HFF-Myc (cell line): Measurements from ENCODE around the gene KLF9.

Experiments used
- DNase-seq: peaks from one replicate; pipeline ENCODE4 v3.0.0-alpha.2; 2011; ENCODE audit warnings: low read depth; ENCODE audit errors: extremely low read depth
- H3K4me3 ChIP-seq: replicated peaks from 2 replicates; pipeline ENCODE4 v1.5.1; 2011; ENCODE audit warnings: low read depth, mild to moderate bottlenecking, control low read depth, low read length
- CTCF ChIP-seq: IDR thresholded peaks from 2 replicates; pipeline ENCODE4 v1.5.1; 2012; ENCODE audit warnings: mild to moderate bottlenecking, low read depth, low read length, control low read depth; ENCODE audit errors: missing control alignments

Gene KLF9

DNA sequence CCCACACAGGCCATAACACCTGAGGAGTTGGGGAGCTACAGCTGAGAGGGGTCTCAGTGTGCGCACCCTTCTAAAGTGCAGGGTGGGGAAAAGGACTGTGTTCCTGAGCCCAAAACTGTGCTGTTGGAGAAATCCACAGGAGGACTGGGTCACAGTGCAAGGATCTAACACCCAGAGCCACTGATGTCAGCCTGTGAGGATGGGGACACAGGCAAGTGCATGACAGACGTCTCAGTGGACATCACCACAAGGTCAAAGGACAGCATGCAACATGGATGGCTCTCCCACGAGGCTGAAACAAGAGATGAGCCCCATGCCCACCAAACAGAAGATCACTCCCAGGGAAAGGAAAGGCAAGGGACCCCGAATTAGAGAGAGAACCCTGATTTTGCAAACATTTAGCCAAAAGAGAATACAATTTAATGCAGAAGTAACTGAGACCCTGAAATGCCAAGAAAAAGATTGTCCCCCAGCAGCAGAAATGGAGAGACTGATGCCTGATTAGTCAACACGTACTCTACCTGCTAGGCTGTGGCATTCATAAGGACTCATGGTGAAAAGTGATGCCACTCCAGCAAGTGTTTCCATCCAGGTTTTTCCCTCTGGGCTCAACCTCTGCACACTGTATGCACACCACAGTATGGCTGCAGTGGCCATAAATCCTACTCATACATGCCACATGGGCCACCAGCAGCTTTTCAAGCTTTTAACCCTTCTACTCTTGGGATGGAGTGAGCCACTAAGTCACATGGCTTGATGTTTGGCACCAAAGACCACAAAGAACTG lies 14.2 kb downstream of the KLF9 start:
- no peak for DNase-seq
- H3K4me3 ChIP-seq: no peak overlapping the region

DNA sequence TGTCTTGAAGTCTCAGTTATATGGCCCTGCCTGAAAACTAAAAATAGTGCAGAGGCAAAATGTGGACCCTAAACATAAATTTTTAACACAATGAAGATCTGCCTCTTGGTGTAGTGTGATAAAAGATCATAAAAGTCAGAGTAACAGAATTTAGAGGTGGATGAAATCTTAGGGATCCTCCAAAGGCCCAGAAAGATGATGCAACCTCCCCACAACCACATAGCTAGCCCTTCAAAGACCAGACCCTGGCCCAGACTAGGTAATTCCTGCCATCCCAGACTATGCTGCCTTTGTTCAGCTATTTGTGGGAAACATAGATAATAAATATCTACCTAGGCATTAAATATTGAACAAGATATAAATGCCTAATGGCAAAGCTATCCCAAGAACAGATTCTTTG lies 15.3 kb downstream of the KLF9 start:
- no peak for DNase-seq
- no peak for TF ChIP-seq CTCF
- H3K4me3 ChIP-seq: no peak overlapping the region

More for the DNA sequence above, 14.2 kb downstream of the KLF9 start:
- no peak for TF ChIP-seq CTCF

GRCh38 chr9:70398145-70398556 lies 16.3 kb downstream of the KLF9 start:
- no peak overlapping the region for H3K4me3 ChIP-seq
- no peak for DNase-seq
- no peak for TF ChIP-seq CTCF

- DNase-seq: no peak
- no peak for TF ChIP-seq CTCF
- H3K4me3 ChIP-seq: no peak overlapping the region
These were observed 18.8 kb downstream of the KLF9 start for GRCh38 chr9:70395652-70396051.

DNA sequence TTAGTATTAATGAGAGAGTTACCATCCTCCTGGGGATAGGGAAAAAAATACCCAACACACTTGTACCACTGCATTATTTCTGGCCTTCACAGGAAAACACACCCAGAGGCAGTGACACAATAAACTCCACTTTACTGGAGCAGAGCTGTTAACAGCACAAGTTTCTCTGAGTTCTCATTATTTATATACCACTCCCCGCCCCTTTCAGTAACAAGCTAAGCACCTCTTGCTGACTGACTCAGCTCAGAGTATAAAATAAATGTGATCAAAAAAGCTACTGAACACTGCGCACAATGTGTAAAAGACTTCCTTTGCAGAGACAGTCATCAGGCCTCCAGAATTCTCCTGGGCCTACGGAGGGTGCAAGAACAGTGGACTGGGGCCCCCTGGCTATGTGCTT lies 21.6 kb downstream of the KLF9 start:
- TF ChIP-seq CTCF: no peak
- no peak overlapping the region for H3K4me3 ChIP-seq
- no peak for DNase-seq

DNA sequence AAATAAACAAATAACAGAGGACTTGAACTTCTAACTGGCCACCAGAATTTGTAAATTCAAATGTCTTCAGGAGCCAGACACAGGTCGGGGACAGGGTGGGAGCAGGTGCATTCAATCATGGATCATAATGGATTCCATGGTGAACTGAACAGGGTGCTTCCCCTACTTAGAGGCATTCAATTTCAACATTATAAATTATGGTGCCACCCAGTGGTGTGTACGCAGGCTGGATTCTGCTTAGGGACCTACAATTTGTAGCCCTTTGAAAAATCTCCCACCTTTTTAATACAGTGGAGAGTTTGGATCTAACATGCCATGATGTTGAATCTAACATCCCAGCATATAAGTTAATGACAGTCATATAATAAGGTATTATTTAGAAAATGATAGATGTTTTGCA lies 22.3 kb downstream of the KLF9 start:
- TF ChIP-seq CTCF: peak; percentile 14
- no peak overlapping the region for H3K4me3 ChIP-seq
- no peak for DNase-seq

GRCh38 chr9:70390933-70391341 lies 23.5 kb downstream of the KLF9 start:
- DNase-seq: no peak
- TF ChIP-seq CTCF: no peak
- no peak overlapping the region for H3K4me3 ChIP-seq
